Nephron (organoid): ENCODE results near the gene NANOS3.

ENCODE experiments used
- H3K27ac Mint-ChIP-seq, 3 experiments: 2 replicates each; pipeline ENCODE4 v1.8.0; 2020; ENCODE audit warnings: mixed read lengths in 3 of 3, mild to moderate bottlenecking in 2 of 3, moderate library complexity in 1 of 3
- H3K27me3 Mint-ChIP-seq: 2 replicates; pipeline ENCODE4 v1.8.0; 2021; ENCODE audit warnings: low read depth, mild to moderate bottlenecking, moderate library complexity, mixed read lengths
- H3K36me3 Mint-ChIP-seq: 2 replicates; pipeline ENCODE4 v1.8.0; 2020; ENCODE audit warnings: low read depth, mixed read lengths
- H3K4me1 Mint-ChIP-seq: 2 replicates; pipeline ENCODE4 v1.8.0; 2020; ENCODE audit warnings: mixed read lengths
- H3K4me3 Mint-ChIP-seq, 3 experiments: 2 replicates each; pipeline ENCODE4 v1.8.0; 2020; ENCODE audit warnings: mild to moderate bottlenecking in 3 of 3, mixed read lengths in 3 of 3, moderate library complexity in 2 of 3
- H3K9me3 Mint-ChIP-seq: 2 replicates; pipeline ENCODE4 v1.8.0; 2020; ENCODE audit warnings: mixed read lengths
- TF ChIP-seq, protein P1 (sequence below), 3 experiments: fragments of 200-600 bp; sonication (generic); IDR thresholded peaks; one replicate each; pipeline ENCODE4 v1.5.0; 2021; ENCODE audit warnings: antibody characterized with exemption in 3 of 3; ENCODE audit not compliant: unreplicated experiment in 3 of 3

NANOS3 gene

DNA sequence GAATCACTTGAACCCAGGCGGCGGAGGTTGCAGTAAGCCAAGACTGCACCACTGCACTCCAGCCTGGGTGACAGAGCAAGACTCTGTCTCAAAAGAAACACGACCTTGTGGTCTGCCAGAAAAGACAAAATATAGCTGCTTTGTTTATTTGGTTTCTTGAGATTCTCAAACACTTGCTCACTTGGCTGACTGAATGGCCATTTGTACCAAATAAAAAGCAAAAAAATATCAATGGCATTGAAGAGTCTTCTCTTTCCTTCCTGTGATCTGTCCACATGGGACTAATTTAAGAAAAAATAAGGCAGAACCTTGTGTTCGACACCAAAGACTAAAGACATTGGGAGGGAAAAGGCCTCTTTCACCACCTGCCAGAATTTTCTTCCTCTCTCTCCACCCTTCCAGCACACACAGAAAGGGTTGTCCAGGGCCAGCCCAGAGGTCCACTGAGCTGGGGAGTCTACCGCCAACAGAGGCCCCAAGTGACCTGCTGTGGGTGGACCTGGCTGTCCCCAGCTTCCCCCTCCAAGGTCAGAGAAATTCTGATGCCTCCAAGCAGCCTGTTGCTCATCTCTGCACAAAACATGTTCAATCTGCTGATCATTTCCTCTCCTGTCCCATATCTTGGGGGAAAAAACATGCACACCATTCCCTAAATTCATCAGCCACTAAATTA lies 23.1 kb downstream of the NANOS3 start:
- H3K9me3 Mint-ChIP-seq = no peaks in the 10 kb centered on the region

DNA sequence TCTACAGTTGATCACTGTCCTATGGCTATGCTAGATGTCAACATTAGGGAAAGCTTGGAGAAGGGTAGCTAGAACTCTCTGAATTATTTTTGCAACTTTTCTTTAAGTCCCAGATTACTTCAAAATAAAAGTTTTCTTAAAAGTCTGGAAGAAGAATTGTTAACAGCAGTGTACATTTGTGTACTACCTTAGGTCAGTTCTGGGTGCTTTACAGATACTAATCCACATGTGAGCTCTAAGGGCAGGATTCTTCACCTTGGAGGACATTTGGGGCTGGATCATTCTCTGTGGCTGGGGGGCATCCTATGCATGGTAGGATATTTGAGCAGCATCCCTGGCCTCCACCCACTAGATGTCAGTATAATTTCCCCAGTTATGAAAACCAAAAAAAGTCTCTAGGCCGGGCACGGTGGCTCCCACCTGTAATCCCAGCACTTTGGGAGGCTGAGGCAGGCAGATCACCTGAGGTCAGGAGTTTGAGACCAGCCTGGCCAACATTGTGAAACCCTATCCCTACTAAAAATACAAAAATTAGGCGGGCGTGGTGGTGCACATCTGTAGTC lies 26.1 kb downstream of the NANOS3 start:
- Mint-ChIP-seq H3K27me3 (no peaks in the 10 kb centered on the region), H3K4me3 (peak overlapping the region in 2 of 3 experiments; percentile 14 to 39), H3K27ac (no peak overlapping the region), H3K36me3 (no peaks in the 10 kb centered on the region), H3K4me1 (peaks cover 14% of the 10 kb centered on the region), H3K9me3 (no peaks in the 10 kb centered on the region)
- TF ChIP-seq, protein P1, sequence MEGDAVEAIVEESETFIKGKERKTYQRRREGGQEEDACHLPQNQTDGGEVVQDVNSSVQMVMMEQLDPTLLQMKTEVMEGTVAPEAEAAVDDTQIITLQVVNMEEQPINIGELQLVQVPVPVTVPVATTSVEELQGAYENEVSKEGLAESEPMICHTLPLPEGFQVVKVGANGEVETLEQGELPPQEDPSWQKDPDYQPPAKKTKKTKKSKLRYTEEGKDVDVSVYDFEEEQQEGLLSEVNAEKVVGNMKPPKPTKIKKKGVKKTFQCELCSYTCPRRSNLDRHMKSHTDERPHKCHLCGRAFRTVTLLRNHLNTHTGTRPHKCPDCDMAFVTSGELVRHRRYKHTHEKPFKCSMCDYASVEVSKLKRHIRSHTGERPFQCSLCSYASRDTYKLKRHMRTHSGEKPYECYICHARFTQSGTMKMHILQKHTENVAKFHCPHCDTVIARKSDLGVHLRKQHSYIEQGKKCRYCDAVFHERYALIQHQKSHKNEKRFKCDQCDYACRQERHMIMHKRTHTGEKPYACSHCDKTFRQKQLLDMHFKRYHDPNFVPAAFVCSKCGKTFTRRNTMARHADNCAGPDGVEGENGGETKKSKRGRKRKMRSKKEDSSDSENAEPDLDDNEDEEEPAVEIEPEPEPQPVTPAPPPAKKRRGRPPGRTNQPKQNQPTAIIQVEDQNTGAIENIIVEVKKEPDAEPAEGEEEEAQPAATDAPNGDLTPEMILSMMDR (IDR thresholded peaks at IDR 0.05; ENCODE audit: unreplicated experiment in 3 of 3) = peak in 2 of 3 experiments; percentile 25

More for the DNA sequence above, 23.1 kb downstream of the NANOS3 start:
- no peaks in the 10 kb centered on the region for H3K27me3 Mint-ChIP-seq
- peaks cover 5% of the 10 kb centered on the region for H3K4me1 Mint-ChIP-seq
- TF ChIP-seq, protein P1 (IDR thresholded peaks at IDR 0.05; ENCODE audit: unreplicated experiment in 3 of 3) = no peak
- H3K36me3 Mint-ChIP-seq = no peaks in the 10 kb centered on the region
- peak overlapping the region in 2 of 3 experiments; percentile 21 to 39 for H3K27ac Mint-ChIP-seq
- no peak overlapping the region for H3K4me3 Mint-ChIP-seq

DNA sequence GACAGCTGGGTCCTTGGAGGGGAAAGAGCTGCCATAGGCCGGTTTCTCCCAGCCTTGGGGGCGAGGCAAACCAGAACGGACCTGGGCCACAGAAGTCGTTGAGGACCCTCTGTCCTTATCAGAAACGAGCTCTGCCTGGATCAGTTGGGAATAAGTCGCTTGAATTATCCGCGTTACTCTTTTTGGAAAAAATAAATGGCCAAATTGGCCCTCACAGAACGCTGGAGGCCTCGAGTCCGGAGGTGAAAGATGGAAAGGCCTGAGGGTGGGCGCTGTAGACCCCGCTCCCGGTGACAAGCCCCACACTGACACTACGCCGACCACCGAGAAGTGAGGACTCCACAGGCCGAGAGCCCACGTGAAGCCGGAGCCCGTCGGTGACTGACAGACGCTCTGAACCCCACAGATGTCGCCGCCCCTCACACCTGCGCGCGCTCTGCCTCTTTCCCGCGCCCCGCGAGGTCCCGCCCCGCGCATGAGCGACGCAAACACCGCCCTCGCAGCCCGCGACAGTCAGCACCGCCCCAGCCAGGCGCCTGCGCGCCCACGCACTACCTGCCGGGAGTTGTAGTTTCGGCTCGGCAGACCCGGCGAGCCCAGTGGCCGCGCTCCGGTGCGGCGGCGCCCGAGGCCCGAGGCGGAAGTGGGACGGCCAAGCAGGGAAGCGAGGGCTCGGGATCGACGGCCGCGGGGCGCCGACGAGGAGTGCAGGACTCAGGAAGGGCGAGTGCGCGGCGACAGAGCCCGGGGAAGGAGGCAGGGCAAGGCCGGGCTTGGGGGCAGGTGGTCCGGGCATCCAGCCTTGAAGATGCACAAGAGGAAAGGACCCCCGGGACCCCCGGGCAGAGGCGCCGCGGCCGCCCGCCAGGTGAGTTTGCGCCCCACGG lies 28.9 kb downstream of the NANOS3 start, which contains the start of the genes BRME1 and CC2D1A:
BRME1 (minus strand) TSS at position 484 of the 887 bp plus-strand sequence. CDS start 1,225 bp downstream, outside the sequence.
CC2D1A (plus strand) TSS at position 568 of the 887 bp plus-strand sequence; CDS start at position 809, 241 bp downstream.
- H3K27ac Mint-ChIP-seq = peak within 1 kb of the TSS in 1 of 3 experiments; percentile 85
- H3K9me3 Mint-ChIP-seq = no peaks in the 10 kb centered on the region
- H3K4me1 Mint-ChIP-seq = peaks cover 8% of the 10 kb centered on the region
- peak within 1 kb of the TSS; percentile 81 to 88 (median 85) for H3K4me3 Mint-ChIP-seq
- no peaks in the 10 kb centered on the region for H3K27me3 Mint-ChIP-seq
- H3K36me3 Mint-ChIP-seq = peaks cover 10% of the 10 kb centered on the region
- TF ChIP-seq, protein P1 (IDR thresholded peaks at IDR 0.05; ENCODE audit: unreplicated experiment in 3 of 3) = no peak

GRCh38 chr19:13906521-13906904 lies 29.6 kb downstream of the NANOS3 start:
- Mint-ChIP-seq H3K4me3 (peak overlapping the region; percentile 81 to 87 (median 83)), H3K27me3 (no peaks in the 10 kb centered on the region), H3K4me1 (peaks cover 8% of the 10 kb centered on the region), H3K9me3 (no peaks in the 10 kb centered on the region), H3K36me3 (peaks cover 15% of the 10 kb centered on the region), H3K27ac (no peak overlapping the region)
- TF ChIP-seq, protein P1 (IDR thresholded peaks at IDR 0.05; ENCODE audit: unreplicated experiment in 3 of 3) = no peak

GRCh38 chr19:13906910-13907309 lies 30.0 kb downstream of the NANOS3 start:
- Mint-ChIP-seq H3K27ac (no peak overlapping the region), H3K4me3 (peak overlapping the region; percentile 81 to 87 (median 83)), H3K9me3 (no peaks in the 10 kb centered on the region), H3K36me3 (peaks cover 16% of the 10 kb centered on the region), H3K4me1 (peaks cover 8% of the 10 kb centered on the region), H3K27me3 (no peaks in the 10 kb centered on the region)
- TF ChIP-seq, protein P1 (IDR thresholded peaks at IDR 0.05; ENCODE audit: unreplicated experiment in 3 of 3) = no peak
